Smooth muscle cell (in vitro differentiated cells): ENCODE results near the gene SYTL1. TPM values are rescaled to one million over a fixed set of nuclear protein-coding genes. Genes with fewer than 3 reads are reported as not detected.
A peak's percentile ranks its signal among the peaks of the same experiment; 100 is the strongest.

Source experiments
- DNase-seq: peaks from one replicate; lab custom pipeline; 2025; ENCODE audit not compliant: unreplicated experiment; lab: John Stamatoyannopoulos, UW
- H2AFZ ChIP-seq: fragments of 200-600 bp; sonication (generic); 2 replicates; pipeline ENCODE4 v1.6.0; 2016; ENCODE audit warnings: antibody characterized with exemption, low read depth, mild to moderate bottlenecking
- H3F3A ChIP-seq: fragments of 200-600 bp; sonication (generic); 2 replicates; pipeline ENCODE4 v1.6.0; 2017; ENCODE audit warnings: antibody characterized with exemption, low read depth
- H3K27ac ChIP-seq: fragments of 200-600 bp; sonication (generic); 2 replicates; pipeline ENCODE4 v1.5.1; 2016; ENCODE audit warnings: low read depth, mild to moderate bottlenecking
- H3K27me3 ChIP-seq: fragments of 200-600 bp; sonication (generic); 2 replicates; pipeline ENCODE4 v1.6.1; 2016; ENCODE audit warnings: low read depth, mild to moderate bottlenecking
- H3K36me3 ChIP-seq: fragments of 200-600 bp; sonication (generic); 2 replicates; pipeline ENCODE4 v1.5.1; 2016; ENCODE audit warnings: low read depth
- H3K4me1 ChIP-seq: fragments of 200-600 bp; sonication (generic); 2 replicates; pipeline ENCODE4 v1.5.1; 2016; ENCODE audit warnings: low read depth
- H3K4me2 ChIP-seq: fragments of 200-600 bp; sonication (generic); 2 replicates; pipeline ENCODE4 v1.6.0; 2016; ENCODE audit warnings: mild to moderate bottlenecking
- H3K4me3 ChIP-seq: fragments of 200-600 bp; sonication (generic); 2 replicates; pipeline ENCODE4 v1.5.1; 2016; ENCODE audit warnings: mild to moderate bottlenecking
- H3K79me2 ChIP-seq: fragments of 200-600 bp; sonication (generic); 2 replicates; pipeline ENCODE4 v1.6.0; 2016; ENCODE audit warnings: low read depth, mild to moderate bottlenecking
- H3K9ac ChIP-seq: fragments of 200-600 bp; sonication (generic); 2 replicates; pipeline ENCODE4 v1.6.0; 2016; ENCODE audit warnings: low read depth
- H3K9me3 ChIP-seq: fragments of 200-600 bp; sonication (generic); replicated peaks from 2 replicates; pipeline ENCODE4 v1.5.1; 2016; ENCODE audit warnings: low read depth
- H4K20me1 ChIP-seq: fragments of 200-600 bp; sonication (generic); 2 replicates; pipeline ENCODE4 v1.6.0; 2016; ENCODE audit warnings: low read depth
- CTCF ChIP-seq: fragments of 200-600 bp; sonication (generic); IDR thresholded peaks from 2 replicates; pipeline ENCODE4 v1.5.1; 2017; ENCODE audit warnings: borderline replicate concordance, mild to moderate bottlenecking, antibody characterized with exemption; ENCODE audit not compliant: insufficient read depth, poor library complexity, severe bottlenecking
- WGBS: methylation state at CpG from one replicate; pipeline ENCODE4 v1.1.7; 2016; ENCODE audit warnings: low lambda C conversion rate; 5-methylcytosine and 5-hydroxymethylcytosine counted together
- polyA plus RNA-seq: library from polyadenylated mRNA; unstranded; fragments of >200 nt; fragmentation: Nextera tagmentation; extraction: Ambion mirVana; gene quantifications from 2 replicates; pipeline ENCODE4 v1.2.1, GENCODE V29; 2016
- small RNA-seq: library from RNA; depleted of rRNA; stranded (forward); fragments of <200 nt; gene quantifications from one replicate; pipeline ENCODE3, GENCODE V24; 2014
- total RNA-seq: library from RNA; depleted of rRNA; stranded (reverse); fragments of >200 nt; gene quantifications from 2 replicates; pipeline ENCODE4 v1.2.3, GENCODE V29; 2014

Gene SYTL1
- total and polyA plus RNA-seq, 2 experiments from 2014 or later = 14.2 to 16.5 TPM

GRCh38 chr1:27400963-27401341 is 59.1 kb downstream of the SYTL1 start:
- WGBS = 96% methylated on average over 5 of the region's 5 CpGs
- DNase-seq = no peak
- no peaks in the 10 kb centered on the region for H3K36me3 ChIP-seq
- no peaks in the 10 kb centered on the region for H3K27me3 ChIP-seq
- H3K4me3 ChIP-seq = no peak overlapping the region
- no peaks in the 10 kb centered on the region for H3K79me2 ChIP-seq
- H2AFZ ChIP-seq = no peak overlapping the region
- no peaks in the 10 kb centered on the region for H3K9me3 ChIP-seq
- peaks cover 5% of the 10 kb centered on the region for H3F3A ChIP-seq
- H4K20me1 ChIP-seq = no peaks in the 10 kb centered on the region
- H3K4me2 ChIP-seq = no peak overlapping the region
- peaks cover 23% of the 10 kb centered on the region for H3K4me1 ChIP-seq
- H3K9ac ChIP-seq = no peak overlapping the region
- H3K27ac ChIP-seq = no peak overlapping the region
- no peak for TF ChIP-seq CTCF

DNA sequence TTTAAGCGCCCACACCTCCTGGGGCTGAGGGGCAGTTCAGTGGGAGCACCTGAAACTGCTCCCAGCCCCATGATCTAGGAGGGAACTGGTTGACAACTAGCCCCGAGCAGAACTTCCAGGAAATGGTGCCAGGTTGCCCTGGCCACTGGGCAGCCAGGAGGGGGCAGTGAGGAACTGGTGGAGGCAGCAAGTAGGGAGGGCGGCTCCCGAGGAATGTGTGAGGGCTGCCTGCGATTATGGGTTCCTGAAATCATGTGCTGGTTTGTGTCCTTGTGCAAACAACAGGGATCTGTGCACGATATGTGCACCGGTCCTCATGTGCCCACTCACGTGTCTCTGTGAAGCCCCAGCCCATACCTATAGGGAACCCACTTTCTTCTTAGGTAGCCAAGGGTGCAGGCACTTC is 60.5 kb downstream of the SYTL1 start:
- Histone ChIP-seq H3K4me1 (peaks cover 36% of the 10 kb centered on the region), H3K9ac (no peak overlapping the region)
- TF ChIP-seq CTCF = peak; percentile 42

DNA sequence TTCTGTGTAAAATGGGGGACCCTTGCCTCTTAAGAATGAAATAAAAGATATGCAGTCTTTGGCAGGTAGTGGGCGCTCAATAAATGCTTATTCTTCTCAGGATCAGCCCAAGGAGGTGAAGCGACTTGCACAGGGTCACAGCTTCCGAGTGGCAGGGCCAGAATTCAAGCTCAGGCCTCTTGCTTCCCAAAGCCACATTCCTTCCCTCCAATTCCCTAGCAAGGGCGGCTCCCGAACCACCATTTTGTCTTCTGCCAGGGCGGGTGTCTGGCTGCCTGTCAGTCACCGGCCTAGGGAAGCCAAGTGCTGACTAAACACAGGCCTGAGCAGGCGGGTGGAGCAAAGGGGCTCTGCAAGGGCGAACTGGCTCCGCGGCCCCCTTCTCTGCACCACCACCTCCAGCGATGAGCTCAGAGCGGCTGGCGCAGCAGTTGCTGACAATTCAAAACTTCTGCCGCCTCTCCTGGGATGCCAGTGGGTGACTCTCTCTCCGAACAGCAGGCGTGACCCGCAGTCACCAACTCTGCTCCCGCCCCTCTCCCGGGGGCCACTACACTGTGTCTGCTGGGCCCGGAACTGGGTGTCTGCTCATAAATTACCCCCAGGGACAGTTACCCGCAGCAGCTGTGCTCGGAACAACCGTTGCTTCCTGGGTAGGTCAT is 61.4 kb downstream of the SYTL1 start:
- peak overlapping the region; percentile 18 for H3K27ac ChIP-seq
- no peaks in the 10 kb centered on the region for H4K20me1 ChIP-seq
- H3K9ac ChIP-seq = no peak overlapping the region
- DNase-seq = no peak
- no peaks in the 10 kb centered on the region for H3K79me2 ChIP-seq
- no peak overlapping the region for H3K4me2 ChIP-seq
- peak; percentile 16 for TF ChIP-seq CTCF
- no peak overlapping the region for H2AFZ ChIP-seq
- H3K27me3 ChIP-seq = no peaks in the 10 kb centered on the region
- H3K9me3 ChIP-seq = no peaks in the 10 kb centered on the region
- peaks cover 8% of the 10 kb centered on the region for H3F3A ChIP-seq
- WGBS = 44% methylated on average over 24 of the region's 24 CpGs
- H3K4me1 ChIP-seq = peaks cover 36% of the 10 kb centered on the region
- H3K36me3 ChIP-seq = no peaks in the 10 kb centered on the region
- no peak overlapping the region for H3K4me3 ChIP-seq

More for the DNA sequence above, 60.5 kb downstream of the SYTL1 start:
- H3F3A ChIP-seq = peaks cover 8% of the 10 kb centered on the region
- H3K9me3 ChIP-seq = no peaks in the 10 kb centered on the region
- no peak overlapping the region for H2AFZ ChIP-seq
- H3K27me3 ChIP-seq = no peaks in the 10 kb centered on the region
- no peak overlapping the region for H3K4me2 ChIP-seq
- H3K79me2 ChIP-seq = no peaks in the 10 kb centered on the region
- H3K36me3 ChIP-seq = no peaks in the 10 kb centered on the region
- DNase-seq = no peak
- H4K20me1 ChIP-seq = no peaks in the 10 kb centered on the region
- WGBS = 59% methylated on average over 8 of the region's 8 CpGs
- peak overlapping the region; percentile 18 for H3K27ac ChIP-seq
- no peak overlapping the region for H3K4me3 ChIP-seq

Small RNAs within 50 kb of the gene (small RNA-seq; reads per million reads assigned to genes)
- gene RNU6-48P = not detected

Other genes starting within 250 kb of the SYTL1 start
- 16.5 and 20.7 TPM in 2 replicates for gene SLC9A1, start 186.9 kb upstream of the SYTL1 start, total RNA-seq
- 37.4 and 59.5 TPM in 2 replicates for gene SLC9A1, start 186.9 kb upstream of the SYTL1 start, polyA plus RNA-seq
- 10.3 and 10.8 TPM in 2 replicates for gene WDTC1, start 107.4 kb upstream of the SYTL1 start, total RNA-seq
- gene WDTC1, start 107.4 kb upstream of the SYTL1 start, polyA plus RNA-seq = 5.4 and 5.8 TPM in 2 replicates
- gene TMEM222, start 19.9 kb upstream of the SYTL1 start, total RNA-seq = 23.6 and 28.0 TPM in 2 replicates
- 49.3 and 60.7 TPM in 2 replicates for gene TMEM222, start 19.9 kb upstream of the SYTL1 start, polyA plus RNA-seq
- 9.1 and 14.1 TPM in 2 replicates for gene MAP3K6, start 24.9 kb downstream of the SYTL1 start, total RNA-seq
- gene MAP3K6, start 24.9 kb downstream of the SYTL1 start, polyA plus RNA-seq = 29.0 and 45.7 TPM in 2 replicates
- gene FCN3, start 32.8 kb downstream of the SYTL1 start, total RNA-seq = not detected in 2 replicates
- gene FCN3, start 32.8 kb downstream of the SYTL1 start, polyA plus RNA-seq = 0.69 TPM in 1 of 2 replicates, not detected in the other
- 0.09 and 0.31 TPM in 2 replicates for gene CD164L2, start 41.3 kb downstream of the SYTL1 start, total RNA-seq
- 0.45 TPM in 1 of 2 replicates, not detected in the other for gene CD164L2, start 41.3 kb downstream of the SYTL1 start, polyA plus RNA-seq
- 2.7 and 3.9 TPM in 2 replicates for gene GPR3, start 50.6 kb downstream of the SYTL1 start, total RNA-seq
- 3.9 and 4.0 TPM in 2 replicates for gene GPR3, start 50.6 kb downstream of the SYTL1 start, polyA plus RNA-seq
- gene WASF2, start 148.1 kb downstream of the SYTL1 start, total RNA-seq = 26.7 and 34.3 TPM in 2 replicates
- 46.1 and 76.2 TPM in 2 replicates for gene WASF2, start 148.1 kb downstream of the SYTL1 start, polyA plus RNA-seq